HG02840 (cell line): ENCODE data around the gene ADGRD1.

Experiments
- ATAC-seq: cut with Tn5 transposase; IDR thresholded peaks from one replicate; pipeline ENCODE4 v1.9.1; 2021; ENCODE audit warnings: mild to moderate bottlenecking, moderate library complexity, moderate number of reproducible peaks; ENCODE audit not compliant: unreplicated experiment, low FRiP score

Gene ADGRD1

DNA sequence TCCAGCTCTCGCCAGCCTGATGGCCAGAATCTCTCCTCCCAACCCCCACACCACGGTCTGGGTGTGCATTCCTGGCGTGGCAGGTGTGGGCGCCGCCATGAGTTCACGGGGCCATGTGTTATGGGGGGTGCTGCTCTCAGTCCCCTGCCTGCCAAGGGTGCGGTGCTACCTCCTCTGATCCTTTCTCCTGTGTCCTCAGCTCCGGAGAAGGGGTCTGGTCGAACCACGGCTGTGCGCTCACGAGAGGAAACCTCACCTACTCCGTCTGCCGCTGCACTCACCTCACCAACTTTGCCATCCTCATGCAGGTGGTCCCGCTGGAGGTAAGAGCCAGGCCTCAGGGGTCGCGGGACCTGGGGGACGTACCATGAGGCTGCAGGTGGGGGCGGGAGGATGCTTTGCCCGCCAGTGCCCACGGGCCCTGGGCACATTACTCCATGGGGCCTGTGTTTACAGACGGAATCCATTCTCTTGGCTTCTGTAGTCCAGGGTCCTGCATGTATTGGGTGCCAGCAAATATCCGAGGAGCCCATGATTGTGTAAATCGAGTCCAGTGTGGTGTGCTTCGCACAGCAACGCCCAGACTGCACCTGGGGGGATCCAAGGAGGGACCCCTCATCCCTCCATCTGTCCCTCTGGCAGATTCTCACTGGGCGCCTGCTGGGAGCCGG lies 130.8 kb downstream of the ADGRD1 start:
- ATAC-seq, result no peak

DNA sequence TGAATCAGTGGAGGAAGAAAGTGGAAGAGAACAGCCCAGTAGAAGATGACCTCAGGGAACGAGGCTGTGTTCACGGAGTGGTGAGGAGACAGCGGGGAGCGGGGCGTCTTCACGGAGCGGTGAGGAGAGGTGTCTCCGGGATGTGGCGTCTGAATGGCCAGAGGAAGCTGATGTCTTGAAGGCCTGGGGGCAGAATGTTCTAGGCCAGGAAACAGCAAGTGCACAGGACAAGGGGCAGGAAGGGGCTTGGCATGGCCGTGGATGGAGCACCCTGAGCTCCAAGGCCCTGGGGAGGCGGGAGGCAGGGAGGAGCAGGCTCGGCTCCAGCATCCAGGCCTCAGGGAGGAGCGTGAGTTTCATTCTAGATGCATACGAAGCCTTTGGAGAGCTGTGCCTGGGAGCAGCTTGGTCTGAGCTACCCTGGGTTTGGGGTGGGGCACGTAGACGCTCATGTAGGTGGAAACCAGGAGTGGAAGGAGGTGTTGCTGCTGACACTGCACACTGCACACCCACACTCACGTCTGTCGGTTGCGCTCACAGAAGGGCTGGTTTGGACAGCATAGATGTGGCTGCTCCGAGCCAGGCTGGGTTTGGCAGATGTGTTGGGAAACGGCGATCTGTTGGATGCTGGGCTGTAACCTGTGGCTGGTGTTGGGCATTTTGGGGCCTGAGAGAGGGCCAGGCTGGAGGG lies 131.6 kb downstream of the ADGRD1 start:
- ATAC-seq, result no peak

DNA sequence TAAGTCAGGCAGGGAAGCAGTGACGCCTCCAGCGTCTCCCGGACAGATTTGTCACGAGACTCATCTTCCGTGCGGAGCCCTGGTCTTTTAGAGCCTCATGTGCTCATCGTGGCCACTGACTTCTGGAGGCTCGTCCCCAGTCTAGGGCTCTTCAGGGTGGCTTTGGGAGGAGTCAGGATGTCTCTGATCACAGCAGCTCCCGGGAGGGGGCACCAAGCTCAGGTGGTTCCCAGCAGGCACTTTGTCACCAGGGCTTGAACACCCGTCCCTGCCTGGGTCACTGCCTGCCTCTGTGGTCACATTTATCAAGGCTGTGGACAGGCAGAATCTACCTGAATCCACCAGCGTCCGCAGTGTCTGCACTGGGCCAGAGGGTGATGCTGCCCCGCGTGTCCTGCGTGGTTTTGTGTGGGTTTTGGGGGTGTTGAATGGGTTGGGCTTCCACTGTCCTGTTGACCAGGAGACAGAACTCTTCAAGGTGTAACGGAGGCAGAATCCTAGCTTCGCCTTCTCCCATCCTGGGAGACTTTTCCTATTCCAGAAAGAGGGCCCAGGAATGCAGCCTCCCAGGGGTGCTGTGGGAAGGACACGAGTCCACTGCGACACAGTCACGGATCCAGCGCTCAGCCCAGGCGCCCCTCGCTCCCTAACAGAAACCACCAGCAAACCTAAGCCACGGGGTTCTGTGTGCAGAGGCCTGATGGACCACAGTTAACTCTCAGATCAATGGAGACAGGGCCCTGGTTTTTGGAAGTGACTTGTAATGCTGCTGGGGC lies 132.3 kb downstream of the ADGRD1 start:
- ATAC-seq, result no peak

DNA sequence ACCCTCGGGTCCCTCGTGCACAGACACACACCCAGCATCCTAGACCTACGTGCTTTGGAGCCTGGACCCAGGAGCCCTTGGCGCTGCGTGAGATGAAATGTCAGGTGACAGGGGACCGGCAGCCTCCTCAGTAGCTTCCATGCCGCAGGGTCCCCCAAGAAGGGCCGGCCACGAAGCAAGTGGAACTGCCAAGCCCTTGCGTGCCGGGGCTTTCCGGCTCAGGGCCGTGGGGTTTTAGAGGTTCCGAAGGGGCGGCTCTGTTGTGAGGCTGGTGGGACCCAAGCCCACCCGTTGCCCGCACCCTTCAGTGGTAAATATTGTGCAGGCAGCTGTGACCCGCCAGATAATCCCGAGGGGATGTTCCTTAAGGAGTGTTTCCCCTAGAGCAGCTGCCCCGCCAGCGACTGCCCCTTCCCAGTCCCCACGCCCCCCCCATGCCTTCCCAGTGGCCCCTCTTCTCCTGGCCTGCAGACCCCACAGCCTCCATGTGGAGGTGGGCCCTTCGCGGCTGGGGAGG lies 133.7 kb downstream of the ADGRD1 start:
- no peak for ATAC-seq

DNA sequence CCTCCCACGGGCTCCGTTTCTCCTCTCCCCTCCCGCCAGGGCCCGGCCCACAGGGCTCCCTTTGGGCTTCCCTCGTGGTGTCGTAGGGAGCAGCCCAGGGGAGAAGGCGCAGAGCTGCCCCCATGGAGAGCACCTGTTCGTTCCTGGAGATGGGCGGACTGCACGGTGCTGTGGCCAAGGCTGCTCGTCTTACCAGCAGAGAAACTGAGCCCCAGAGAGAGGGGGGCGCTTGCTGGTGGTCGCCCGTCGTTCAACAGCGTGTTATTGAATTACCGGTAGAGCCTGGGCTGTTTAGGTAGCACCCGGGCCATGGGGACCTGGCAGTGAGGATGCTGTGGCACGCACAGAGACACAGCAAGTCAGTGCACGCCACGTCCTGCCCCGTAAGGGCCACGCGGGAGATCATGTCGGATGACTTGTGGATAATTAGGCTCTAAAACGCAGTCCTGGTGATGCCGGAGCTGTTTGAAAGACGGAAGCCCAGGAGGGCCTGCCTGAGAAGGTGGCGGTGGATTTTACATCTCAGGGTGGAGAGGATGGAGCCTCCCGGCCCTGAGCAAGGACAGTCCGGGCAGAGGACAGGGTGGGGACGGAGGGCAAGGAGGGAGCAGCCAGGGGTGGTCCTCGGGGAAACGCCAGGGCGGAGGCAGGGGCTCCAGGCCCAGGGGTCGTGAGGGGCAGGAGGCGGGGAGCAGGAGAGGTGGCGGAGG lies 134.4 kb downstream of the ADGRD1 start:
- ATAC-seq, result no peak

DNA sequence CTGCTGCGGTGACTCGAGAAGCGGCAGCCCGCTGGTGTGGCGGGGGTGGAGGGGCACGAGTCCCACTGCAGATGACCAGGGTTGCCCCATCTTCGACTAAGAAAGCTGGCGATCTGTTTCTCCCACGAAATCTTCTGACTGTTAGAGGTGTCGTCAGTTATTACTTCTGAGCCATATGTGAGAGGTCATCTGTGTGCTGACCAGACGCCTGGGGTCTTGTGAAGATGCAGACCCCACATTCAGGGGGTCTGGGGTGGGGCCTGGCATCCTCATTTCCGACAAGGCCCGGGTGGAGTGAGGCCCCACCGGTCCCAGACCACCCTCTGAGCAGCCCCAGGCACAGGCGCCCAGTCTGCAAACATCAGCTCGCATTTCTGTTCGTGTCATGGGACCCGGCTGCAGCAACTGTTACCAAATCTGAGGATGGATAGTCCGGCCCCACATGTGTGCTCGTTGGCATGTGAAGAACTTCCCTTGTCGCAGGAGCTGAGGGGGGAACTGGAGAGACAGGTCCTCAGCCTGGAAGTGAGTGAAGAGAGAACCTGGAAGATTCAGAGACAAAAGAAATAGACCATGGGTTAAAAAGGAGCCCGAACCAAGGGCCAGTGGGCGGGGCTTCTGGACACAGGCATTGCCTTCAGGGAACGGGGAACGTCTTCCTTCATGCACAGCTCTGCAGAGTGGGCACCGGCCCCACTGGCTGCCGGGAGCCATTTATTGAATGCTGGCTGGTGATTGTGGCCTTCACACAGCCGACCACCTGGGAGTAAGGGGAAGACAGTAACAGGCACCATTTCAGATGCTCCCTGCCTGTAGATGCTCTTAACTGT lies 135.2 kb downstream of the ADGRD1 start:
- ATAC-seq, result no peak

DNA sequence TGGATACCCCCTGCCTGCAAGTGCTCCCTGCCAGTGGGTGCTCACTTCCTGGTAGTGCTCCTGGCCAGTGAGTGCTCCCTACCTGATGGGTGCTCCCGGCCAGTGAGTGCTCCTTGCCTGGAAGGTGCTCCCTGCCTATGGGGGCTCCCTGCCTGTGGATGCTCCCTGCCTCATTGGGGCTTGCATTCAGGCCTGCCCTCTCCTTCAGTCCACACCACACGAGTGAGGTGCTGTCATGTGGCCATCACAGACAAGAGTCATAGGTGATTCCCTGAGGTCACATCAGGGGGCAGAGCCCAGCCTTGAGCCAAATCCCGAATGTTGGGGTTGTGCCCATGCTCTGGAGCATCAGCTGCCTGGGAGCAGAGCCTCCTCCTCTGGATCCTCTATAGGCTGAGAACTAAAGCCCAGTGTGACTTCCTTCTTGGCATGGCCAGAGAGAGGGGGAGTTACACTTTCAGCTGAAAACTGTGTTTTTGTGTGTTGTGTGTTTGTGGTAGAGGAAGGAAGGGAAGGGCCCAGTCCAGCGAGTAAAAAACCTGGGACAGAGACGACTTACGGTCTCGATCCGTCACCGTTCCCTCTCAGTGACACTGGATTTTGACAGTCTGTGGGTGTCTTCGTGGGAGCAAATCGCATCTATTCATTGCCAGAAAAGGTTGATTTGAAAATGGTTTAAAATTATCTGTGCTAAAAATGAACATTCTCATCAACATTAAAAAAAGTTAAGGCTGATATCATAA lies 136.0 kb downstream of the ADGRD1 start:
- no peak for ATAC-seq

DNA sequence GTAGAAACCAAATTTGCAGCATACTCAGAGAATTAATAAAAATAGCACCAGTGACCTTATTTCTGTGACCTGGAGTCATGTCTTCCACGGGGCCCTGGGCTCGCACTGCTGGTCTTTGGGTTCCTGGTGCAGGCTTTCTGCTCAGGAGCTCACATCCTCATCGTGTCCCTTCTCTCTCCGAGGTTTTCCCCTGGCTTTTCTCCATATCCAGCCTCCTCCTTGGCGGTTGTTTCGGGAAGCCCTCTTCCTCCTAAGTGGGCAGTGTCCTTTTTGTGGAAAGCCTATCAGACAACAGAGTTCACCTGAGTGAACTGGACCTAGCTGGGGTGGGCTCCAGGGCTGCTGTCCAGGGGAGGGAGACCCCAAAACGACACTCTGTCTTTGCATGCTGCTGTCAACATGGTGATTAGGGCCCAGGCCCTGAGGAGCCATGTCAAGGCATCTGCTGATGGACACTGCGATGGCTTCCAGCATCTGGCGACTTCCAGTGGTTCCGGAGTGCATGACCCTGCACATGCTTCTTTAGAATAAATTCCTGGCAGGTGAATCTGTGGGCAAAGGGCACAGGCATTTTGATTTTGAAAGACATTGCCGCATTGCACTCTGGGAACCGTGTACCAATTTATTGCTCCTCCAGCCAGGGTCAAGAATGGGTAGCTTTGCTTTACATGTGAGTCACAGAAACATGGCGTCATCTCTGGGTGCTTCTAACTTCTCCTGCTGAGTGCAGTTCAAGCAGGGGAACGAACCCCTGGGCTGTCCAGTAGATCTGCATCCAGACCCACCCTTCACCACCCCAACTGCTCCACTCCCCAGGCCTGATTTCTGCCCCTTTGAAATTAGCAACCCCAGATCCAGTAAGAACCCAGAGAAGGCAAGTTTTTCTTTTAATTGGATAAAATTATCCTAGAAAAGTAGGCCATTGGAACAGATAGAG lies 136.8 kb downstream of the ADGRD1 start:
- no peak for ATAC-seq

DNA sequence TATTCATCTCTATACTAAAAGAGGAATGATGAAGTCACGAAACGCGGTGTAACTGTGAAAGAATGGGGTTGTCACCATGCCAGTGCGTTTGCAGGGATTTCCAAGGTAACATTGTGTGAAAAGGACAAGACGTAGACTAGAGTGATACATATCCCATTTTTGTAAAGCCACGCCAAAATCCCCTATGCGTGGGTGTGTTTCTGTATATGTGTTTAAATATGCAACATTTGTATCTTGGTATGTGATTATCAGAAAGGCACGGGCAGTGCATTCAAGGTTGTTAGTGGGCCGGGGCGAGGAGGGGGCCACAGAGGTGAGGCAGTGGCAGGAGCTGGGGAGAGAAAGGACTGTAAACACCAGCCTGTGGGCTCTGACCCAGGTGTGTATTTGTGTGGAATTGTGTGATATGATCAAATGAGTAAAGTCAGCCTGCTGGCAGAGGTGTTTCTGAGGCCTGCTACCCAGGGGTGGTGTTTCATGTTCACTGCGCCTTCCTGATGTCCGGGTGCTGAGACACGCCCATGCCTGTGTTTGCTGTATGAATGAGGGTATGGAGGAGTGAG lies 137.8 kb downstream of the ADGRD1 start:
- ATAC-seq, result no peak

DNA sequence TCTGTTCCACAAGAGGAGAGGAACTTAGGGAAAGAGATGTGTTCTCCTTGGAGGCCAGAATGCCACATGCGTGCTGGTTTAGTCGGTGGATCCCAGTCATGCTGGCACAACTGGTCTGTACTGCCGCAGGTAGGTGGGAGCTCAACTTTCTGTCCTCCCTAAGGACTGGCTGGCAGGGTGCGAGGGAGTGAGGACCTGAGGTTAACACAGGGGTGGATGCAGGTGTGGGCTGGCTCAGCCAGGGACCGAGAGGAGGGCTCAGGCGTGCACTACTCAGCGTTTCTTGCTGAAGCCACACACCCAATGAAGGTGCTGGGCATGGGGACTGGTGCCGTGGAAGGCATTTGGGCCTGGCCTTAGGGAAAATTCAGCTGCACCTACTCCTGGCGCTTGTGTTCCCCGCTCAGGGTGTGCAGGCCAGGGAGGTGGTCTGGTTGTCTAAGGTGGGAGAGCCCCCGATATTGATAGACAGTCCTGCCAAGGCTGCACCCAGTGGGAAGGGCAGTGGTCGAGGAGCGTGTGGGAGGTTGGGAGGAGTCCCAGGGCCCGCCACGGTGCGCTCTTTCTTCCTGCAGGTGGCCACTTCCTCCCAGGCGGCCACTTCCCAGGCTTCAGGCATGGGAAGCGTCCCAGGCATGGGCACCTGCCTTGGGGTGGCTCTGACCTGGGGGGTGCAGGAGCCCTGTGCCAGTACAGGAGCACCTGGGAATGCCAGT lies 138.4 kb downstream of the ADGRD1 start:
- no peak for ATAC-seq

DNA sequence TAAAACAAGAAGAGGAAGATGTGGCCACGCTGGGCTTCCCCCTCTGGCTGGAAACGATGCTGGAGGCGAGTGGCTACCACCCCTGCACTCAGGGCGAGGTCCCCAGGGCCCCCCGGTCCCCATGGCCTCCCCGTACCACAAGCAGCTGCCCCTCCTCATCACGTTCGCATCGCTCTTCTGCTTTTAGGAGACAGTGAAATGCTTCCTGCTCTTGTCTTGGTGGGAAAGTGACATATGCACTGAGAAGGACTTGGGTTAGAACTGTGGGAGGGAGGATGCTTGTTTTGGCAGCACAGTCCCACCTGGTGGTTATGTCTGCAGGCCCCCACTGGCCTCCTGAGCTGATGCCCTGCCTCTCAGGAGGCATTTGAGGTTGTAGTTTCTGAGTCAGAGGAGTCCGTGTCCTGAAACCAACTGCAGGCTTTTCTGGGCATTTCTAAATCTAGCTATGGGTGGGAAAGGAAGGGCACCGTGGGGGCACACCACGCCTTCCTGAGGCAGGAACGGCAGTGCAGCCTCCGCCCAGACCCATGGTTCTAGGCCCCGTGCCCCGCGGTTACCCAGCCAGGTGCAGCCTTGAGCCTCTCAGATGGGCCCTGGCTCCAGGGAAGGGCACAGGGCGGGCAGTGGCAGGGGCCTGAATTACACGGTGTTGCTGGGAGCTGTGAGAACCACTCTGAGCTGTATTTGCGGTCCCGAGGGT lies 139.3 kb downstream of the ADGRD1 start:
- no peak for ATAC-seq

DNA sequence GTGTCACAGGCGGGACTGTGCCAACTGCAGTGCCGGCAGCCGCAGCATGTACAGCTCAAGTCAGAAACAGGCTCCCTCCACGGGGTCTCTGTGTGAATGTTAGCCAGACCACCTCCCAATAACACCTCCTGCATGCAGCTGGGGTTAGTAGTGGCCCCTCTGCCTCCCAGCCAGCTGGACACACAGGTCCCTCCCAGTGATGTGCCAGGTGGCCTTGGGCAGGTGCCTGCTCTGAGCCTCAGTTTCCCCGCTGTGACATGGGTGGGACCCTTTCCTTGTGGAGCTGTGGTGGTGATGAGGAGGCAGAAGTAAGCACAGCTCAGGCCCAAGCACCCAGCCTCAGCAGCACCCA lies 139.9 kb downstream of the ADGRD1 start:
- ATAC-seq, result no peak

DNA sequence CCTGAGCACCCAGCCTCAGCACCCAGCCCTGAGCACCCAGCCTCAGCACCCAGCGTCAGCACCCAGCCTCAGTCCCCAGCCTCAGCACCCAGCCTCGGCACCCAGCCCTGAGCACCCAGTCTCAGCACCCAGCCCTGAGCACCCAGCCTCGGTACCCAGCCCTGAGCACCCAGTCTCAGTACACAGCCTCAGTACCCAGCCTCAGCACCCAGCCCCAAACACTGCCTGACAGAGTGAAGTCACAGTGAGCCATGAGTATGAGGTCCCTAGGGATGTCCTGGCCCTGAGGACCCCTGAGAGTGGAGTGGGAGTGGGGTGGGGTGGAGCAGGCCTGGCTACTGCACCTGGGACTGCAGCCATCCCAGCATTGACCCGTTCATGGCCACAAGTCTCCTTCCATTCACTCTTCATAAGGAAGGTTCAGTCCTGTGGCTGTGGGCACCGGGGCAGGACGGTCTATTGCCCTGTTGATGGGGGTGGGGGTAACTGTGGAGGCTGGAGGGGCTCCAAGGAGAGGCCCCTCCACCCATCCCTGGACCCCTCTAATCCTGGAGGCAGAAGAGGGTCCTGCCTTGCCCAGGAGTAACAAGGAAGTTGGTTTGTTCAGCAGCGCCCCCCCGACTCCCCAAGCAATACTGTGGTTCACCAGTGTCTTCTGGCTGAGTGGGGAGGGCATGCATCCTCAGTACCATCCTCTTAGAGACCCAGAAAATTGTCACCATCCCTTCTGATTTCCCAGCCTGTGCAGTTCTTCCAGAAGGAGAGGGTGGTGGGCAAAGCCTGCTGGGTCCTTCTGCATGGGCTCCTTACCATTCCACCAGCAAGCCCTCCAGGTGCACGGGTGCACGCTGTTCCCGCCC lies 140.5 kb downstream of the ADGRD1 start:
- no peak for ATAC-seq

DNA sequence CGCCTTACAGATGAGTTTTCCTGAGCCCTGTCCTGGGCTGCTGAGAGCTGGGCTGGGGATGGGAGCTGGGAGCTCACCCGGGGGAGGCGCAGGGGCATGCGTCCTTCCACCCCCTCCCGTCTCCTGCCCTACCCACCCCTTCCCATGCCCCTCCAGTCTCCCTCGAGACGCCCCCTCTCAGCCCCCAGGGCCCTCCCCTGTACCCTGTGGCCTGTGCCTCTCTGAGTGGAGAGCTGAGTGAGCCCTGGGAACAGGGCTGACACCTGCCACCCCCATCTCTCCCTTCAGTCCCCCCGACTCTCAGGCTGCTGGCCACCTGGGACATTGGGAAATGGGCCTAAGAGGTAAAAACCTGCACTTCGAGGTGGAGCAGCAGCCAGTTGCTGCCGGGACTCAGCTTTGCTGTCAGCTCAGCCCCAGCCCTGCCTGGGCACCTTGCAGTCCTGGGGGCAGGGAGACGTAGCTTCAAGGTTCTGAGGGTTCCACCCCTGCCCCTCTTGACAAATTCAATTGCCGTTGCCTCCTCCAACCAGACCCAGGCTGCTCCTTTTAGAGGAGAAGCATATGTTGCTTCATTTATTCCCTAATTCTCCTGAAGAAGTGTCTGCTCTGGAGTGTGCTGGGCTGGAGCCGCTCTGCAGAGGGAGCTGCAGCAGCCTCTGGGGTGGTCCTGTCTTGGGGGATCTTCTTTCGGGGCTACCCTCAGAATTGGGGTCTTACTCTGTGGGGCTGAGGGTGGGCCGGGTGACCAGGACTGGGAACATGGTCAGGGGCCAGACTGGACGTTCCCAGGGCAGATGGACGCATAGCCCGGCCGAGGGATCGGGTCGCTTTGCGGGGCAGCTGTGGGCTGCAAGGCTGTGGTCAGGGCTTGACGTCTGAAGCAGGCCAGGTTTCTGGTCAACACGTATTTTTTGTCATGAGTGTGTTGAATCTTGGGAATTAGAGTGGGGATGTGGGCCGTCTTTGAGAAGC lies 141.4 kb downstream of the ADGRD1 start:
- ATAC-seq, result no peak
